Suprapubic skin (tissue), 3 donors: Measurements from ENCODE around the gene DISP2.

Experiments
- CTCF ChIP-seq, 2 donors: fragments of 200-600 bp in 1 of 2; fragments of 450-650 bp in 1 of 2; sonication (generic) in 1 of 2; IDR thresholded peaks; one replicate each; pipeline ENCODE4 v1.5.1; 2016 to 2019; ENCODE audit warnings: antibody characterized with exemption in 2 of 2, mild to moderate bottlenecking in 1 of 2, moderate library complexity in 1 of 2
- POLR2A ChIP-seq, 2 donors: fragments of 450-650 bp; IDR thresholded peaks; one replicate each; pipeline ENCODE4 v1.6.1; 2017; ENCODE audit warnings: antibody characterized with exemption in 2 of 2, mild to moderate bottlenecking in 2 of 2, moderate library complexity in 2 of 2

- TF ChIP-seq CTCF (IDR thresholded peaks at IDR 0.05) (no peak), POLR2A (IDR thresholded peaks at IDR 0.05) (no peak)
Observed at GRCh38 chr15:40420071-40420713, 62.2 kb downstream of the DISP2 start.
